H9 (cell line): ENCODE data around the gene RUNDC3A. TPM values are rescaled to one million over a fixed set of nuclear protein-coding genes. Genes with fewer than 3 reads are reported as not detected.
A peak's percentile ranks its signal among the peaks of the same experiment; 100 is the strongest.

Experiments used
- DNase-seq: peaks from one replicate; pipeline ENCODE4 v3.0.0-alpha.2; 2017
- H2AFZ ChIP-seq: one replicate; pipeline ENCODE4 v1.6.1; 2013; ENCODE audit warnings: mild to moderate bottlenecking, low read length, control low read depth, moderate library complexity
- H2AK5ac ChIP-seq: 2 replicates; pipeline ENCODE4 v1.6.1; 2013; ENCODE audit warnings: low read length, control low read depth, mixed read lengths; ENCODE audit not compliant: insufficient read length
- H2BK120ac ChIP-seq: one replicate; pipeline ENCODE4 v1.6.1; 2013; ENCODE audit warnings: low read depth, mild to moderate bottlenecking, low read length, control low read depth, inconsistent platforms; ENCODE audit not compliant: poor library complexity, severe bottlenecking
- H2BK12ac ChIP-seq: 2 replicates; pipeline ENCODE4 v1.6.1; 2013; ENCODE audit warnings: low read length, control low read depth, mixed read lengths, low read depth; ENCODE audit not compliant: insufficient read length
- H2BK15ac ChIP-seq: 2 replicates; pipeline ENCODE4 v1.6.1; 2013; ENCODE audit warnings: low read depth, low read length, control low read depth
- H2BK20ac ChIP-seq: one replicate; pipeline ENCODE4 v1.6.1; 2013; ENCODE audit warnings: low read depth, mild to moderate bottlenecking, low read length, control low read depth, inconsistent platforms; ENCODE audit not compliant: poor library complexity, severe bottlenecking
- H2BK5ac ChIP-seq: 2 replicates; pipeline ENCODE4 v1.6.1; 2013; ENCODE audit warnings: low read length, control low read depth, mixed read lengths; ENCODE audit not compliant: insufficient read length
- H3K14ac ChIP-seq: 2 replicates; pipeline ENCODE4 v1.6.1; 2013; ENCODE audit warnings: low read length, control low read depth; ENCODE audit not compliant: insufficient read depth
- H3K18ac ChIP-seq: 2 replicates; pipeline ENCODE4 v1.6.1; 2013; ENCODE audit warnings: low read depth, mild to moderate bottlenecking, mixed read lengths, low read length, control low read depth; ENCODE audit not compliant: insufficient read length
- H3K23ac ChIP-seq: 2 replicates; pipeline ENCODE4 v1.6.1; 2013; ENCODE audit warnings: low read length, control low read depth, mixed read lengths, low read depth; ENCODE audit not compliant: insufficient read length
- H3K23me2 ChIP-seq: 2 replicates; pipeline ENCODE4 v1.6.1; 2013; ENCODE audit warnings: low read depth, mild to moderate bottlenecking, mixed read lengths, low read length, control low read depth; ENCODE audit not compliant: insufficient read length, poor library complexity, severe bottlenecking
- H3K27ac ChIP-seq: 2 replicates; pipeline ENCODE4 v1.5.1; 2013; ENCODE audit warnings: low read length, control low read depth, mixed read lengths, low read depth; ENCODE audit not compliant: insufficient read length
- H3K27me3 ChIP-seq: 2 replicates; pipeline ENCODE4 v1.6.1; 2013; ENCODE audit warnings: low read length, control low read depth, inconsistent platforms; ENCODE audit not compliant: insufficient read depth
- H3K4ac ChIP-seq: 2 replicates; pipeline ENCODE4 v1.6.1; 2013; ENCODE audit warnings: low read depth, mild to moderate bottlenecking, control low read depth, inconsistent platforms, low read length, moderate library complexity
- H3K4me1 ChIP-seq: 2 replicates; pipeline ENCODE4 v1.6.1; 2013; ENCODE audit warnings: low read length, control low read depth, inconsistent platforms; ENCODE audit not compliant: insufficient read depth
- H3K4me2 ChIP-seq: 2 replicates; pipeline ENCODE4 v1.6.1; 2013; ENCODE audit warnings: low read length, control low read depth, mixed read lengths; ENCODE audit not compliant: insufficient read length, insufficient read depth
- H3K56ac ChIP-seq: 2 replicates; pipeline ENCODE4 v1.6.1; 2013; ENCODE audit warnings: low read depth, mild to moderate bottlenecking, mixed read lengths, low read length, control low read depth; ENCODE audit not compliant: insufficient read length
- H3K79me1 ChIP-seq: 2 replicates; pipeline ENCODE4 v1.6.1; 2013; ENCODE audit warnings: low read depth, mild to moderate bottlenecking, moderate library complexity, low read length, control low read depth, inconsistent platforms; ENCODE audit not compliant: insufficient read depth, poor library complexity, severe bottlenecking
- H3K79me2 ChIP-seq: 2 replicates; pipeline ENCODE4 v1.6.1; 2013; ENCODE audit warnings: low read length, control low read depth, inconsistent platforms; ENCODE audit not compliant: insufficient read depth
- H3K9ac ChIP-seq: 2 replicates; pipeline ENCODE4 v1.6.1; 2013; ENCODE audit warnings: low read length, control low read depth, mixed read lengths; ENCODE audit not compliant: insufficient read length; ENCODE audit errors: extremely low read depth
- H3K9me3 ChIP-seq: one replicate; pipeline ENCODE4 v1.6.1; 2013; ENCODE audit warnings: low read depth, low read length, inconsistent platforms; ENCODE audit not compliant: control insufficient read depth
- H3T11ph ChIP-seq: one replicate; pipeline ENCODE4 v1.6.1; 2013; ENCODE audit warnings: mild to moderate bottlenecking, low read length, control low read depth, inconsistent platforms
- H4K20me1 ChIP-seq: one replicate; pipeline ENCODE4 v1.6.1; 2013; ENCODE audit not compliant: control insufficient read depth, insufficient read length, insufficient read depth
- H4K5ac ChIP-seq: 2 replicates; pipeline ENCODE4 v1.6.1; 2013; ENCODE audit warnings: low read depth, mild to moderate bottlenecking, mixed read lengths, low read length, control low read depth; ENCODE audit not compliant: insufficient read length
- H4K8ac ChIP-seq: replicated peaks from 2 replicates; pipeline ENCODE4 v1.6.1; 2013; ENCODE audit warnings: low read length, control low read depth, mixed read lengths, low read depth; ENCODE audit not compliant: insufficient read length
- H4K91ac ChIP-seq: 2 replicates; pipeline ENCODE4 v1.6.1; 2013; ENCODE audit warnings: low read depth, mild to moderate bottlenecking, moderate library complexity, mixed read lengths, low read length, control low read depth; ENCODE audit not compliant: insufficient read length
- H3K27ac Mint-ChIP-seq, 3 experiments: 2 replicates in 2 of 3; 3 replicates in 1 of 3; pipeline ENCODE4 v1.8.0; 2020 to 2021; ENCODE audit warnings: mixed read lengths in 3 of 3, mild to moderate bottlenecking in 1 of 3, moderate library complexity in 1 of 3
- H3K27me3 Mint-ChIP-seq: 2 replicates; pipeline ENCODE4 v1.8.0; 2021; ENCODE audit warnings: low read depth, mild to moderate bottlenecking, moderate library complexity, mixed read lengths
- H3K36me3 Mint-ChIP-seq, 3 experiments: 2 replicates in 2 of 3; 3 replicates in 1 of 3; pipeline ENCODE4 v1.8.0; 2020 to 2021; ENCODE audit warnings: low read depth in 3 of 3, mixed read lengths in 3 of 3; ENCODE audit not compliant: insufficient read depth in 1 of 3
- H3K4me1 Mint-ChIP-seq, 2 experiments: 2 replicates each; pipeline ENCODE4 v1.8.0; 2020; ENCODE audit warnings: mixed read lengths in 2 of 2
- H3K4me3 Mint-ChIP-seq, 2 experiments: 2 replicates in 1 of 2; 3 replicates in 1 of 2; pipeline ENCODE4 v1.8.0; 2020 to 2021; ENCODE audit warnings: mild to moderate bottlenecking in 2 of 2, mixed read lengths in 2 of 2, moderate library complexity in 1 of 2
- H3K9me3 Mint-ChIP-seq, 2 experiments: 2 replicates in 1 of 2; 3 replicates in 1 of 2; pipeline ENCODE4 v1.8.0; 2020; ENCODE audit warnings: mild to moderate bottlenecking in 2 of 2, mixed read lengths in 2 of 2, moderate library complexity in 1 of 2
- WGBS: extraction: QIAGEN DNeasy Blood & Tissue Kit; methylation state at CpG from one replicate; pipeline ENCODE4 v1.1.7; 2013; ENCODE audit warnings: missing lambda C conversion rate, low lambda C conversion rate, mixed read lengths; ENCODE audit not compliant: insufficient read length; ENCODE audit errors: extremely low coverage; 5-methylcytosine and 5-hydroxymethylcytosine counted together
- total RNA-seq: library from RNA; stranded (reverse); gene quantifications from 2 replicates; pipeline ENCODE4 v1.2.1, GENCODE V29; 2021
- TF ChIP-seq, protein P1 (sequence below): fragments of 200-600 bp; sonication (generic); conservative IDR thresholded peaks from 3 replicates; pipeline ENCODE4 v1.8.0; 2021; ENCODE audit warnings: antibody characterized with exemption, mild to moderate bottlenecking

The RUNDC3A gene
- total RNA-seq, 1 experiment from 2014 or later: 3.8 TPM

DNA sequence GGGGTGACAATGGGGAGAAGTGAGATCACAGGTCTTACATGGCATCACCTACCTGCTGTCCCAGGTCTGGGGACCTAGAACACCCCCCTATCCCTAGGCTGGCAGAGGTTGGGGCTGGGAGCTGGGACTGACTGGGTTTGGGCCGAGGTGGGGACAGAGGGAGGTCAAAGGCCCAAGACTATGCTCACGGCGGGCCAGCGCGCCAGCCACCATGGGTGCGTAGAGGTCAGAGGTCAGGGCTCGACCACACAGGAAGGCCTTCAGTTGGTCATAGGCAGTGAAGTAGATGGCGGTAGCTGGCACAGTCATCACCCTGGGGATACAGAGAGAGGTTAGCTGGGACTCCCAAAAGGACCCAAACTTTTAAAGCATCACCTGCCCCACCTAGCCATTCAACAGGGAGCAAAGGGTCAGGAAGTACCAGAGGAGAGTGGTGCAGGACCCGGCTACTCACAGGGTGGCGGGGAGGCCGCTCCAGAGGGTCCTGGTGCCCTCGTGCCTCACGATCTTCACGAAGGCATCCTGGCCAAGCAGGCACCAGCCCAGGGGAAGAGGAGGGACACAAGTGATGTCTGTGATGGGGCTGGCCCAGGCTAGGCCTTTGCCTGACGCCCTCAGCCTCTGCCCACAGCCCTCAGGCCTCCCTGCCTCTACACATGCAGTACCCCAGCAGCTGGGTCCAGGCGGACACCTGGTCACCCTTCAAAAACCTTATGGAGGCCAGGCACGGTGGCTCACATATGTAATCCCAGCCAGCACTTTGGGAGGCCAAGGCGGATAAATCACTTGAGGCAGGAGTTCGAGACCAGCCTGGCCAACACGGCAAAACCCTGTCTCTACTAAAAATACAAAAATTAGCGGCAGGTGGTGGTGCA, 13.1 kb downstream of the RUNDC3A start:
- no peak overlapping the region for H2AFZ ChIP-seq
- no peak overlapping the region for H4K8ac ChIP-seq
- H2BK20ac ChIP-seq: no peak overlapping the region
- H2BK5ac ChIP-seq: no peak overlapping the region
- WGBS: no CpG with 5 or more reads among the region's 21 CpGs
- no peak overlapping the region for H3K27ac Mint-ChIP-seq
- no peaks in the 10 kb centered on the region for H3K4me1 ChIP-seq
- DNase-seq: no peak
- no peak overlapping the region for H4K5ac ChIP-seq
- no peak overlapping the region for H3T11ph ChIP-seq
- peaks cover 6 to 13% of the 10 kb centered on the region in 2 experiments; a peak in 3 of 4 replicates for H3K4me1 Mint-ChIP-seq
- no peak overlapping the region for H3K56ac ChIP-seq
- no peak overlapping the region for H2BK12ac ChIP-seq
- no peaks in the 10 kb centered on the region for H3K9me3 Mint-ChIP-seq
- no peak overlapping the region; the same call in 1 of the 2 replicates for H3K14ac ChIP-seq
- no peak overlapping the region for H2BK15ac ChIP-seq
- no peak overlapping the region for H3K23ac ChIP-seq
- H3K4ac ChIP-seq: no peak overlapping the region
- H4K91ac ChIP-seq: no peak overlapping the region
- H3K36me3 Mint-ChIP-seq: peaks cover 20 to 52% (median 31%) of the 10 kb centered on the region in 3 experiments
- peaks cover 14% of the 10 kb centered on the region for H3K23me2 ChIP-seq
- TF ChIP-seq, protein P1, sequence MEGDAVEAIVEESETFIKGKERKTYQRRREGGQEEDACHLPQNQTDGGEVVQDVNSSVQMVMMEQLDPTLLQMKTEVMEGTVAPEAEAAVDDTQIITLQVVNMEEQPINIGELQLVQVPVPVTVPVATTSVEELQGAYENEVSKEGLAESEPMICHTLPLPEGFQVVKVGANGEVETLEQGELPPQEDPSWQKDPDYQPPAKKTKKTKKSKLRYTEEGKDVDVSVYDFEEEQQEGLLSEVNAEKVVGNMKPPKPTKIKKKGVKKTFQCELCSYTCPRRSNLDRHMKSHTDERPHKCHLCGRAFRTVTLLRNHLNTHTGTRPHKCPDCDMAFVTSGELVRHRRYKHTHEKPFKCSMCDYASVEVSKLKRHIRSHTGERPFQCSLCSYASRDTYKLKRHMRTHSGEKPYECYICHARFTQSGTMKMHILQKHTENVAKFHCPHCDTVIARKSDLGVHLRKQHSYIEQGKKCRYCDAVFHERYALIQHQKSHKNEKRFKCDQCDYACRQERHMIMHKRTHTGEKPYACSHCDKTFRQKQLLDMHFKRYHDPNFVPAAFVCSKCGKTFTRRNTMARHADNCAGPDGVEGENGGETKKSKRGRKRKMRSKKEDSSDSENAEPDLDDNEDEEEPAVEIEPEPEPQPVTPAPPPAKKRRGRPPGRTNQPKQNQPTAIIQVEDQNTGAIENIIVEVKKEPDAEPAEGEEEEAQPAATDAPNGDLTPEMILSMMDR: no peak
- no peak overlapping the region for H3K9ac ChIP-seq
- no peak overlapping the region for H3K18ac ChIP-seq
- H3K79me2 ChIP-seq: peaks cover 4% of the 10 kb centered on the region; the same call in 1 of the 2 replicates
- H3K27ac ChIP-seq: no peak overlapping the region
- H3K27me3 ChIP-seq: no peaks in the 10 kb centered on the region
- peak overlapping the region in 1 of 2 experiments; percentile 24; a peak in 2 of 5 replicates for H3K4me3 Mint-ChIP-seq
- H3K27me3 Mint-ChIP-seq: peaks cover 20% of the 10 kb centered on the region
- no peak overlapping the region for H2AK5ac ChIP-seq
- no peaks in the 10 kb centered on the region for H4K20me1 ChIP-seq
- no peak overlapping the region for H3K4me2 ChIP-seq
- no peak overlapping the region for H2BK120ac ChIP-seq
- no peaks in the 10 kb centered on the region for H3K9me3 ChIP-seq
- peaks cover 4% of the 10 kb centered on the region for H3K79me1 ChIP-seq
